DMS53 treated with DMSO at 0.1 percent for 48 hours (cell line): ENCODE measurements around the gene ABCD1.
"Not testable (repeated sequence)": the region's sequence is repeated elsewhere in the genome, so short reads cannot be mapped to it uniquely, and the experiment has no call there.

Source experiments
- DNase-seq: peaks from one replicate; lab custom pipeline; 2025; ENCODE audit not compliant: unreplicated experiment; lab: John Stamatoyannopoulos, UW

Gene ABCD1

GRCh38 chrX:153694256-153694655 is 30.4 kb upstream of the ABCD1 start:
- not testable (repeated sequence) for DNase-seq

GRCh38 chrX:153694687-153695270 is 29.9 kb upstream of the ABCD1 start:
- DNase-seq, result no peak

- DNase-seq, result no peak
Observed at GRCh38 chrX:153696100-153696499, 28.6 kb upstream of the ABCD1 start.

- not testable (repeated sequence) for DNase-seq
Observed at GRCh38 chrX:153696538-153696937, 28.1 kb upstream of the ABCD1 start.

GRCh38 chrX:153696986-153697722 is 27.5 kb upstream of the ABCD1 start:
- DNase-seq, result not testable (repeated sequence)

- DNase-seq, result no peak
Observed at GRCh38 chrX:153697924-153698865, 26.5 kb upstream of the ABCD1 start.

GRCh38 chrX:153699210-153699783 is 25.4 kb upstream of the ABCD1 start:
- not testable (repeated sequence) for DNase-seq

- DNase-seq, result not testable (repeated sequence)
Observed at GRCh38 chrX:153699784-153700371, 24.8 kb upstream of the ABCD1 start.

GRCh38 chrX:153700376-153700945 is 24.2 kb upstream of the ABCD1 start:
- DNase-seq, result no peak

- no peak for DNase-seq
Observed at GRCh38 chrX:153700967-153701366, 23.7 kb upstream of the ABCD1 start.

- DNase-seq, result no peak
Observed at GRCh38 chrX:153701706-153702105, 22.9 kb upstream of the ABCD1 start.

- no peak for DNase-seq
Observed at GRCh38 chrX:153702336-153703035, 22.2 kb upstream of the ABCD1 start.

- DNase-seq, result no peak
Observed at GRCh38 chrX:153703036-153703370, 21.7 kb upstream of the ABCD1 start.

GRCh38 chrX:153704021-153704526 is 20.6 kb upstream of the ABCD1 start:
- no peak for DNase-seq

GRCh38 chrX:153704631-153705402 is 19.8 kb upstream of the ABCD1 start:
- DNase-seq, result not testable (repeated sequence)

GRCh38 chrX:153705403-153706060 is 19.1 kb upstream of the ABCD1 start:
- DNase-seq, result not testable (repeated sequence)

- no peak for DNase-seq
Observed at GRCh38 chrX:153706799-153707198, 17.9 kb upstream of the ABCD1 start.

GRCh38 chrX:153707406-153707805 is 17.2 kb upstream of the ABCD1 start:
- no peak for DNase-seq

- peak; percentile 68 for DNase-seq
Observed at GRCh38 chrX:153708415-153708814, 16.2 kb upstream of the ABCD1 start.
